IPS-NIHi7 (cell line): ENCODE data around the gene ISOC1.

Experiments
- DNase-seq: peaks from one replicate; pipeline ENCODE4 v3.0.0; 2012; ENCODE audit warnings: mixed read lengths; ENCODE audit errors: extremely low spot score

ISOC1 gene

DNA sequence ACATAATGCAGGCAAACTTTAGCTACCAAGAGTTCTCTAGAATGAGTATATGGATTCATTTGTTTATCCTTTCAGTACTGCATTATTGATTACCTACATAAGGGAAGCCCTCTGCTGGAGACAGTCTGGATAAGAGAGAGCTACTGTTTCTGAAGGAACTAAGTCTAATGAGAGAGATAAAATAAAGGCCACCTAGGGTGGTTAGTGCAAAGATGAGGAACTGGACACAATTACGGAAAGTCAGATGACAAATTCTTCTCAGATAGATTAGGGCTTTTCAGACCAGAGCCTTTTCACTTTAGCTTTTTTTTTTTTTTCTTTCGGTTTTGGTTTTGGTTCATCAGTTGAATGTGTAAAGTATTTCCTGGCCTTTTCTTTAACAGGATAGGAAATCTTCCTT, 31.3 kb downstream of the ISOC1 start:
- no peak for DNase-seq

DNA sequence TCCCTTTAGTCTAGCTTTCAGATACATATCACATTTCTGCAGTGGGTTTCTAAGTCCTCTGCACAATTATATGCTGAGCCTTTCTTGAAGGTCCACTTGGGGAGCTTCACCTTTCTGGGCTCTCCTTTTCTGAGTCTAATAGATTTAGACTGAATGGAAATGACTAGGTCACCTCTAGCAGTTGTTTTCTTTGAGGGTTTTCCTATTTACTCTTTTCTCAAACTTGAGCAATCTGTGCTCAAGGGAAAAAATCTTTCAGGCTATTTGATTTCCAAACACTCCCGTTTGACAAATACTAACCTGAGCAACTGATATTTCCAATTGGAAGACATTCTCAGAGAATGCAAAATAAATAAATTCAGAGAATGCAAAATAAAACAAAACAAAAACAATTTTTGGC, 39.0 kb downstream of the ISOC1 start:
- no peak for DNase-seq

DNA sequence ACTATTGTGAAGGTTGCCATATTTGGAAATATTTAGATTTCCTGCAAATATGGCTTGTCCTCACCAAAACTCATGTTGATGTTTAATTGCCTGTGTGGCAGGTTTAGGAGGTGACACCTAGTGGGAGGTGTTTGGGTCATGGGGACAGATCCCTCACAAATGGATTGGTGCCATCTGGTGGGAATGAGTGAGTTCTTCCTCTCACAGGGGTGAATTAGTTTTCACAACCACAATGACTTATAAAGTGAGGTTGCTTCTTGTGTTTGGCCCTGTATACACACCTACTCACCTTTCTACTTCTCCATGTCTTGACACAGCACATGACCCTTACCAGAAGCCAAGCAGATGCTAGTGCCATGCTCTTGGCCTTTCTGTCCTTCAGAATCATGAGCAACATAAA, 41.1 kb downstream of the ISOC1 start:
- DNase-seq, result peak; percentile 36

DNA sequence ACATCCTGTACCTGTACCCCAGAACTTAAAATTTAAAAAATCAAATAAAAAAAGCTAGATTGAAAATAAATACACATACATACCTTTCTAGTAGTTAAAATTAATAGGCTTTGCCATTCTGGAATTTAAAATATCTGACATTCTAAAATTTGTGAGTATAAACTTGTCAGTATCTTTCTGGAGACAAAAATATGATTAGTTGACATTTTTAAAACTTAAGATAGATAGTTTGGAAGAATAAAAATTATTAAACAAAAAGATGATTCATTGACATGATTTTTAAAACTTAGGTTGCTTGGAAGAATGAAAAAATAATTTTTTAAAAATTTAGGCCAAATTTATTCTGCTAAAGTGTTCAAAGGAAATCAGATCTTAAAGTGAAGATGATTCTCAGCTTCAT, 43.1 kb downstream of the ISOC1 start:
- no peak for DNase-seq

DNA sequence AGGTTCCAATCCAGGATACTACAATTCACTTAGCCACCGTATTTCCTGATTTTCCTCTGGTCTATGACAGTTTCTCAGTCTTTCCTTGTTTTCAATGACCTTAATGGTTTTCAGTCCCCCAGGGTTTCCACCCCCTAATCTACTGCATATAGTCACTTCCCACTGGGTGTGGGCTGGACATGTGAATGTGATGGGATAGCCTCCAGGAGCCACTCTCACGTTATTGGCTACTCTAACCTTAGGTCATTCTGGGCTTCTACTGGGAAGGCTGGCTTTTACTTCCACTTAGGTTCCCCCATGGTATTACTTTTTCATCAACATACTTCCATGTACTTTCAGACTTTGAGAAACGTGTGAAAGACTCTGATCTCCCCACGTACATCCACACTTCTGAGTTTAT, 46.5 kb downstream of the ISOC1 start:
- no peak for DNase-seq

DNA sequence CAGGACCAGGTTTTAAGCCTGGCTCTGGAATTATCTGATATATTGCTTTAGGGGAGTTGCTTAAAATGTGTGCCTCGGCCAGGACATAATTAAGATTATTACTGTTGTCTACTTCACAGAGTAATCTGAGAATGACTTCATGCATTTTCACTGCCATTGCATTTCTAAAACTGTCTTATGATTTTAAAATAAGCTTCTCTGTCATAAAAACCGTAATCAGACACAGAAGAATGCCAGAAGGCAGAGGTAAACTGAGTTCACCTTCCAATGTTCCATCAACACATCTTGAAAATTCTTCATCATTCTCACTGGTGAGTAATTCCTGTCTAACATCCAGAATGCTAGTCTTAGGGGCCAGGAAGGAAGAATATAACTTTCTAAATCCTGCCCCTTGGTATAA, 47.1 kb downstream of the ISOC1 start:
- no peak for DNase-seq

DNA sequence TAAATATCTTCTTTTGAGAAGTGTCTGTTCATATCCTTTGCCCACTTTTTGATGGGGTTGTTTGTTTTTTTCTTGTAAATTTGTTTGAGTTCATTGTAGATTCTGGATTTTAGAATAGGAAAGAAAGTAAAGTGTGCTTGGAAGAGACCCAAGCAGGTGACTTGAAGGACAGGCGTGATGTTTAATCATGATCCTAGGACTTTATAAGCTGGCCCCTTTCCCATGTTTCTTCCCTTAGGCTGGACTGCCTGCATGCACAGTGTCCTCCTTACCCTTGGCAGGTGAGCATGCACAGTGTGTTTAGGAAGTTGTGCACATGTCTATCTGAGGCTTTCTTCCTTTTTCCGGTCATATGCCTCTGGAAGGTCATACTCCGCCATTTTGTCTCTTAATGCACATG, 61.3 kb downstream of the ISOC1 start:
- no peak for DNase-seq

DNA sequence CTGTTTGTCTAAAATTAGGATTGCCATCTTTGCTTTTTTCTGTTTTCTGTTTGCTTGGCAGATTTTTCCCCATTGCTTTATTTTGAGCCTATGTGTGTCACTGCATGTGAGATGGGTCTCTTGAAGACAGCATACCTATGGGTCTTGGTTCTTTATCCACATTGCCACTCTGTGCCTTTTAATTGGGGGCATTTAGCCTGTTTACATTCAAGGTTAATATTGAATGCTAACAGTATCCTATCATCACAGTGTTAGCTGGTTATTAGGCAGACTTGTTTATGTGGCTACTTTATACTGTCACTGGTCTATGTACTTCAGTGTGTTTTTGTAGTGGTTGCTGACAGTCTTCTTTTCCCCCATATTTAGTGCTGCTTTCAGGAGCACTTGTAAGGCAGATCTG, 67.3 kb downstream of the ISOC1 start:
- DNase-seq, result no peak
